ENCODE data around the gene PATL2. TPM values are rescaled to one million over a fixed set of nuclear protein-coding genes. Genes with fewer than 3 reads are reported as not detected.

The PATL2 gene
- total and polyA plus RNA-seq, 4 donors: 2.4 to 4.8 (median 3.7) TPM

DNA sequence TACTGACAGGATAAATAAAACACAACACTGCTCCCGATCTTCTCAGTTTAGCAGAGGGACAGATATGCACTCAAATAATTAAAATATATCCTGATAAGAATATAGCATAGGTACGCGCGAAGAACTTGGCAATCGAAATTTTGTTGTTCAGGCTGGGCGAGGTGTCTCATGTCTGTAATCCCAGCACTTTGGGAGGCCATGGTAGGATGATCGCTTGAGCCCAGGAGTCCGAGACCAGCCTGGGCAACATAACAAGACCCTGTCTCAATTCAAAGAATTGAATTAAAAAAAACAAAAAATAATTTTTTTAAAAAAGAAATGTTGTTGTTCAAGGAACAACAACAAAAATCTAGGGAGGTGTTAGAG is 7.8 kb upstream of the PATL2 start:
- 87 to 94% methylated on average over 8 of the region's 8 CpGs for WGBS, 2 donors
- Histone ChIP-seq H3K27me3 (ENCODE audit: control insufficient read depth in 3 of 3, insufficient read depth in 3 of 3, low read length in 2 of 3) (no peaks in the 10 kb centered on the region), H3K9me3 (ENCODE audit: control insufficient read depth in 4 of 4, insufficient read depth in 3 of 4, low read length in 3 of 4) (no peaks in the 10 kb centered on the region), H3K4me1 (ENCODE audit: control insufficient read depth in 5 of 5, insufficient read depth in 5 of 5, low read length in 5 of 5) (peaks cover 0 to 23% (median 0%) of the 10 kb centered on the region in 5 donors), H3K9ac (ENCODE audit: insufficient read depth in 1 of 2, low read length in 2 of 2) (no peak overlapping the region), H3K4me3 (no peak overlapping the region), H3K27ac (ENCODE audit: low read depth in 1 of 2, low read length in 1 of 2) (no peak overlapping the region), H3K36me3 (ENCODE audit: control insufficient read depth in 4 of 4, insufficient read depth in 4 of 4, low read length in 4 of 4) (peaks cover 15 to 31% (median 26%) of the 10 kb centered on the region in 4 donors)
- DNase-seq (no peak), ATAC-seq (ENCODE audit: insufficient read depth, low FRiP score) (no peak)
- TF ChIP-seq, protein P1, sequence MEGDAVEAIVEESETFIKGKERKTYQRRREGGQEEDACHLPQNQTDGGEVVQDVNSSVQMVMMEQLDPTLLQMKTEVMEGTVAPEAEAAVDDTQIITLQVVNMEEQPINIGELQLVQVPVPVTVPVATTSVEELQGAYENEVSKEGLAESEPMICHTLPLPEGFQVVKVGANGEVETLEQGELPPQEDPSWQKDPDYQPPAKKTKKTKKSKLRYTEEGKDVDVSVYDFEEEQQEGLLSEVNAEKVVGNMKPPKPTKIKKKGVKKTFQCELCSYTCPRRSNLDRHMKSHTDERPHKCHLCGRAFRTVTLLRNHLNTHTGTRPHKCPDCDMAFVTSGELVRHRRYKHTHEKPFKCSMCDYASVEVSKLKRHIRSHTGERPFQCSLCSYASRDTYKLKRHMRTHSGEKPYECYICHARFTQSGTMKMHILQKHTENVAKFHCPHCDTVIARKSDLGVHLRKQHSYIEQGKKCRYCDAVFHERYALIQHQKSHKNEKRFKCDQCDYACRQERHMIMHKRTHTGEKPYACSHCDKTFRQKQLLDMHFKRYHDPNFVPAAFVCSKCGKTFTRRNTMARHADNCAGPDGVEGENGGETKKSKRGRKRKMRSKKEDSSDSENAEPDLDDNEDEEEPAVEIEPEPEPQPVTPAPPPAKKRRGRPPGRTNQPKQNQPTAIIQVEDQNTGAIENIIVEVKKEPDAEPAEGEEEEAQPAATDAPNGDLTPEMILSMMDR (IDR thresholded peaks at IDR 0.05; ENCODE audit: control extremely low read depth, extremely low read depth): no peak

DNA sequence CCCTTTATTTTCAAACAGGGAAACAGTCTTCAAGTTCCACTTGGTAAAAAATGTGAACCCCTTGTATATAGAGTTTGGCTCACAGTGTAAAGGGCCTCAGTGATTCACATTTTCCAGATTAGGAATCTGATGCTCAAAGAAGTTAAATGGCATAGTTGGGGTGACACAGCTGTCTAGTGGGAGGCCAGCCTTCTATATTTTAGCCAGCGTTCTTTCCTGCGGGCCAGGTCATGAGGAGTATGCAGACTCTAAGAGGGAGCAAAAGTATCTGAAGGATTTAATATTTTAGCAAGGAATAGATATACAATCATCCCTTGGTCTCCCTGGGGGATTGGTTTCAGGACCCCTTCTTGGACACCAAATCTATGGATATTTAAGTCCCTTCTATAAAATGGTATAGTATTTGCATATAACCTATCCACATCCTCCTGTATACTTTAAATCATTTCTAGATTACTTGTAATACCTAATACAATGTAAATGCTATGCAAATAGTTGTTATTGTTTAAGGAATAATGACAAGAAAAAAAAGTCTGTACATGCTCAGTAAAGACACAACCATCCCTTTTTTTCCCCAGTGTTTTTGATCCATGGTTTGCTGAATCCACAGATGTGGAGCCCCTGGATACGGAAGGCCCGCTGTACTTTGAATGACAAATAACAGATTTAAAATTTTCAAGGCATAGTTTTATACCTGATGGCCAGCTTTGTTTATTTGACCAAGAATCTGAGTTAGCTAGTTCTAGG is 7.2 kb upstream of the PATL2 start:
- Histone ChIP-seq H3K4me3 (no peak overlapping the region), H3K4me1 (ENCODE audit: control insufficient read depth in 5 of 5, insufficient read depth in 5 of 5, low read length in 5 of 5) (peaks cover 0 to 25% (median 2%) of the 10 kb centered on the region in 5 donors), H3K9ac (ENCODE audit: insufficient read depth in 1 of 2, low read length in 2 of 2) (no peak overlapping the region), H3K27me3 (ENCODE audit: control insufficient read depth in 3 of 3, insufficient read depth in 3 of 3, low read length in 2 of 3) (no peaks in the 10 kb centered on the region), H3K36me3 (ENCODE audit: control insufficient read depth in 4 of 4, insufficient read depth in 4 of 4, low read length in 4 of 4) (peaks cover 15 to 31% (median 26%) of the 10 kb centered on the region in 4 donors), H3K27ac (ENCODE audit: low read depth in 1 of 2, low read length in 1 of 2) (no peak overlapping the region), H3K9me3 (ENCODE audit: control insufficient read depth in 4 of 4, insufficient read depth in 3 of 4, low read length in 3 of 4) (no peaks in the 10 kb centered on the region)
- WGBS, 2 donors: 65 to 67% methylated on average over 4 of the region's 4 CpGs
- TF ChIP-seq, protein P1 (IDR thresholded peaks at IDR 0.05; ENCODE audit: control extremely low read depth, extremely low read depth): no peak
- DNase-seq (no peak), ATAC-seq (ENCODE audit: insufficient read depth, low FRiP score) (no peak)

- Histone ChIP-seq H3K9ac (ENCODE audit: insufficient read depth in 1 of 2, low read length in 2 of 2) (no peak overlapping the region), H3K4me1 (ENCODE audit: control insufficient read depth in 5 of 5, insufficient read depth in 5 of 5, low read length in 5 of 5) (peaks cover 0 to 29% (median 7%) of the 10 kb centered on the region in 5 donors), H3K27me3 (ENCODE audit: control insufficient read depth in 3 of 3, insufficient read depth in 3 of 3, low read length in 2 of 3) (no peaks in the 10 kb centered on the region), H3K4me3 (no peak overlapping the region), H3K9me3 (ENCODE audit: control insufficient read depth in 4 of 4, insufficient read depth in 3 of 4, low read length in 3 of 4) (no peaks in the 10 kb centered on the region), H3K27ac (ENCODE audit: low read depth in 1 of 2, low read length in 1 of 2) (no peak overlapping the region), H3K36me3 (ENCODE audit: control insufficient read depth in 4 of 4, insufficient read depth in 4 of 4, low read length in 4 of 4) (peaks cover 15 to 31% (median 26%) of the 10 kb centered on the region in 4 donors)
- ATAC-seq (ENCODE audit: insufficient read depth, low FRiP score): no peak
- no peak for DNase-seq
- 81 to 87% methylated on average over 2 of the region's 2 CpGs for WGBS, 2 donors
- TF ChIP-seq, protein P1 (IDR thresholded peaks at IDR 0.05; ENCODE audit: control extremely low read depth, extremely low read depth): no peak
These were observed 6.0 kb upstream of the PATL2 start for GRCh38 chr15:44716983-44717602.

Measured in lung (tissue), 12 donors.